ENCODE data around the gene ZNF287. TPM values are rescaled to one million over a fixed set of nuclear protein-coding genes. Genes with fewer than 3 reads are reported as not detected.

ZNF287 gene
- total and polyA plus RNA-seq, 2 of the 8 experiments (the other 6 are each of a cell fraction or from before 2014, with no cell fraction given), result 1.7 to 5.6 TPM

GRCh38 chr17:16617481-16618060 is 48.6 kb upstream of the ZNF287 start:
- H3K23ac ChIP-seq (ENCODE audit: insufficient read length), result no peak overlapping the region
- H4K5ac ChIP-seq (ENCODE audit: insufficient read length, low read depth, low read length), result no peak overlapping the region
- CTCF ChIA-PET (ENCODE audit: partially characterized antibody), result no interaction called here
- TF ChIP-seq RFX5 (IDR thresholded peaks at IDR 0.05; ENCODE audit: borderline replicate concordance, low read depth, low read length) (no peak), BACH1 (IDR thresholded peaks at IDR 0.05; ENCODE audit: low read length) (no peak), SP1 (IDR thresholded peaks at IDR 0.05; ENCODE audit: low read depth, low read length) (no peak), PHF8 (conservative IDR thresholded peaks at IDR 0.05; ENCODE audit: low read depth, low read length) (no peak), CHD2 (IDR thresholded peaks at IDR 0.05; ENCODE audit: low read length) (no peak), CTCF (IDR thresholded peaks at IDR 0.05; ENCODE audit: control extremely low read depth in 1 of 3, insufficient read depth in 1 of 3, low read depth in 1 of 3, low read length in 3 of 3) (no peak), RAD21 (IDR thresholded peaks at IDR 0.05 in 1 of 2, conservative IDR thresholded peaks at IDR 0.05 in 1 of 2; ENCODE audit: low read depth in 2 of 2, low read length in 2 of 2) (no peak), KDM1A (IDR thresholded peaks at IDR 0.05; ENCODE audit: borderline replicate concordance, low read length) (no peak), SIX5 (IDR thresholded peaks at IDR 0.05; ENCODE audit: low read depth, low read length) (no peak), BCL11A (IDR thresholded peaks at IDR 0.05; ENCODE audit: low read depth in 2 of 2, low read length in 2 of 2) (no peak), HDAC2 (IDR thresholded peaks at IDR 0.05; ENCODE audit: borderline replicate concordance in 1 of 2, low read depth in 2 of 2, low read length in 2 of 2) (no peak)

More at GRCh38 chr17:16617481-16618060, 48.6 kb upstream of the ZNF287 start:
- no peak overlapping the region for H4K8ac ChIP-seq (ENCODE audit: extremely low read depth, insufficient read depth, low read length)
- peaks cover 32 to 33% of the 10 kb centered on the region in 2 experiments for H3K9me3 ChIP-seq (ENCODE audit: insufficient read depth in 2 of 2, low read depth in 1 of 2, low read length in 1 of 2)
- H4K91ac ChIP-seq (replicated peaks; ENCODE audit: insufficient read length, low read length), result no peak overlapping the region
- H2AK5ac ChIP-seq (ENCODE audit: low read depth, low read length), result no peak overlapping the region
- no peak overlapping the region for H3K18ac ChIP-seq (ENCODE audit: extremely low read depth, low read length)
- no peak overlapping the region for H3K14ac ChIP-seq (ENCODE audit: insufficient read length)
- H3K36me3 ChIP-seq (ENCODE audit: control insufficient read depth in 2 of 4, insufficient read depth in 4 of 4, low read length in 3 of 4), result peaks cover 0 to 3% (median 0%) of the 10 kb centered on the region in 4 experiments; a peak in 3 of 8 replicates
- no peak overlapping the region for H2BK20ac ChIP-seq (ENCODE audit: low read length)
- WGBS, 2 experiments (ENCODE audit: extremely low coverage in 1 of 2, insufficient coverage in 1 of 2, insufficient read length in 1 of 2, insufficient replicate concordance in 2 of 2, low coverage in 1 of 2, low lambda C conversion rate in 2 of 2, missing lambda C conversion rate in 1 of 2), result 96% methylated on average over 52 of the region's 53 CpGs; no CpG with 5 or more reads in 1 of the 2 experiments
- no peak overlapping the region for H2AFZ ChIP-seq (ENCODE audit: low read length)
- no peak overlapping the region for H3K4me2 ChIP-seq (ENCODE audit: insufficient read depth in 1 of 2, low read depth in 2 of 2, low read length in 2 of 2)
- H3K4me3 ChIP-seq (ENCODE audit: extremely low read depth in 1 of 4, insufficient read depth in 2 of 4, low read depth in 3 of 4, low read length in 4 of 4), result no peak overlapping the region
- H3K27me3 ChIP-seq (replicated peaks in 1 of 4; ENCODE audit: control insufficient read depth in 3 of 4, extremely low read depth in 1 of 4, insufficient read depth in 3 of 4, low read length in 3 of 4), result no peaks in the 10 kb centered on the region
- POLR2A ChIA-PET (ENCODE audit: partially characterized antibody), result no interaction called here
- H3K56ac ChIP-seq (replicated peaks; ENCODE audit: insufficient read length, low read depth, low read length), result no peak overlapping the region
- H3K23me2 ChIP-seq (ENCODE audit: low read depth, low read length), result no peaks in the 10 kb centered on the region; the same call in 1 of the 2 replicates
- no peaks in the 10 kb centered on the region for H3K79me2 ChIP-seq (ENCODE audit: control insufficient read depth in 1 of 2, insufficient read depth in 2 of 2, low read length in 2 of 2)
- H4K20me1 ChIP-seq (replicated peaks in 1 of 2; ENCODE audit: control insufficient read depth in 1 of 2, insufficient read depth in 2 of 2, low read length in 2 of 2), result no peaks in the 10 kb centered on the region
- no peak overlapping the region for H2BK12ac ChIP-seq (ENCODE audit: low read depth, low read length)
- FAIRE-seq (no peak), DNase-seq (ENCODE audit: low read depth in 1 of 2, low spot score in 2 of 2) (no peak)
- no peak overlapping the region for H3K9ac ChIP-seq (replicated peaks in 1 of 4; ENCODE audit: extremely low read depth in 1 of 4, low read depth in 3 of 4, low read length in 3 of 4)
- H2BK15ac ChIP-seq (ENCODE audit: low read length), result no peak overlapping the region
- no peaks in the 10 kb centered on the region for H3K4me1 ChIP-seq (replicated peaks in 1 of 4; ENCODE audit: control insufficient read depth in 3 of 4, insufficient read depth in 4 of 4, low read length in 3 of 4)
- no peaks in the 10 kb centered on the region for H3K79me1 ChIP-seq (ENCODE audit: low read depth, low read length)
- H3K4ac ChIP-seq (replicated peaks; ENCODE audit: insufficient read length, low read depth, low read length), result no peak overlapping the region
- H2BK120ac ChIP-seq (replicated peaks; ENCODE audit: low read depth, low read length), result no peak overlapping the region
- H2BK5ac ChIP-seq (ENCODE audit: low read depth, low read length), result no peak overlapping the region
- no peak overlapping the region for H3K27ac ChIP-seq (ENCODE audit: low read depth, low read length)
